ENCODE results near the gene AKAP9.
"Not testable (repeated sequence)": the region's sequence is repeated elsewhere in the genome, so short reads cannot be mapped to it uniquely, and the experiment has no call there.

AKAP9 gene

GRCh38 chr7:92095380-92095779 lies 154.7 kb downstream of the AKAP9 start:
- Histone ChIP-seq H3K9me2 (replicated peaks; ENCODE audit: control insufficient read depth, low read length) (no peaks in the 10 kb centered on the region), H3K4me3 (ENCODE audit: low read length) (no peak overlapping the region), H3K9me3 (ENCODE audit: control insufficient read depth, insufficient read depth, low read length) (no peaks in the 10 kb centered on the region), H3K79me2 (ENCODE audit: control insufficient read depth, low read length) (no peaks in the 10 kb centered on the region), H3K27me3 (ENCODE audit: control insufficient read depth, low read length) (no peaks in the 10 kb centered on the region), H3K36me3 (ENCODE audit: control insufficient read depth, low read length) (peaks cover 56% of the 10 kb centered on the region), H4K20me1 (ENCODE audit: control insufficient read depth, insufficient read depth, low read depth, low read length) (no peaks in the 10 kb centered on the region), H3K27ac (ENCODE audit: low read depth, low read length) (no peak overlapping the region), H3K4me2 (ENCODE audit: low read length) (no peak overlapping the region), H3F3A (ENCODE audit: control insufficient read depth, insufficient read depth) (no peaks in the 10 kb centered on the region), H3K4me1 (ENCODE audit: control insufficient read depth, low read length) (peaks cover 8% of the 10 kb centered on the region)
- no peak for TF ChIP-seq CTCF (IDR thresholded peaks at IDR 0.05; ENCODE audit: low read depth, low read length, poor library complexity, severe bottlenecking)
- TF ChIP-seq EZH2phosphoT487 (IDR thresholded peaks at IDR 0.05; ENCODE audit: borderline replicate concordance, low read length): no peak

- no peaks in the 10 kb centered on the region for H3K79me2 ChIP-seq (ENCODE audit: control insufficient read depth, low read length)
- H3F3A ChIP-seq (ENCODE audit: control insufficient read depth, insufficient read depth): no peaks in the 10 kb centered on the region
- no peaks in the 10 kb centered on the region for H3K9me2 ChIP-seq (replicated peaks; ENCODE audit: control insufficient read depth, low read length)
- no peak overlapping the region for H3K4me2 ChIP-seq (ENCODE audit: low read length)
- H3K9me3 ChIP-seq (ENCODE audit: control insufficient read depth, insufficient read depth, low read length): no peaks in the 10 kb centered on the region
- H3K4me1 ChIP-seq (ENCODE audit: control insufficient read depth, low read length): peaks cover under 1% of the 10 kb centered on the region
- no peaks in the 10 kb centered on the region for H3K27me3 ChIP-seq (ENCODE audit: control insufficient read depth, low read length)
- H4K20me1 ChIP-seq (ENCODE audit: control insufficient read depth, insufficient read depth, low read depth, low read length): no peaks in the 10 kb centered on the region
- peaks cover 59% of the 10 kb centered on the region for H3K36me3 ChIP-seq (ENCODE audit: control insufficient read depth, low read length)
- TF ChIP-seq EZH2phosphoT487 (IDR thresholded peaks at IDR 0.05; ENCODE audit: borderline replicate concordance, low read length) (no peak), CTCF (IDR thresholded peaks at IDR 0.05; ENCODE audit: low read depth, low read length, poor library complexity, severe bottlenecking) (no peak)
- H3K27ac ChIP-seq (ENCODE audit: low read depth, low read length): no peak overlapping the region
- H3K4me3 ChIP-seq (ENCODE audit: low read length): no peak overlapping the region
These were observed 159.9 kb downstream of the AKAP9 start for GRCh38 chr7:92100534-92100933.

- not testable (repeated sequence) for H3K4me3 ChIP-seq (ENCODE audit: low read length); H3K4me1 ChIP-seq (ENCODE audit: control insufficient read depth, low read length); H3K79me2 ChIP-seq (ENCODE audit: control insufficient read depth, low read length); H3K4me2 ChIP-seq (ENCODE audit: low read length); H3K27ac ChIP-seq (ENCODE audit: low read depth, low read length); H3K27me3 ChIP-seq (ENCODE audit: control insufficient read depth, low read length); H3K9me3 ChIP-seq (ENCODE audit: control insufficient read depth, insufficient read depth, low read length); H3K9me2 ChIP-seq (replicated peaks; ENCODE audit: control insufficient read depth, low read length); H3F3A ChIP-seq (ENCODE audit: control insufficient read depth, insufficient read depth); H4K20me1 ChIP-seq (ENCODE audit: control insufficient read depth, insufficient read depth, low read depth, low read length)
- peaks cover 57% of the 10 kb centered on the region for H3K36me3 ChIP-seq (ENCODE audit: control insufficient read depth, low read length)
These were observed 162.2 kb downstream of the AKAP9 start for GRCh38 chr7:92102862-92103261.

- Histone ChIP-seq H3K4me1 (ENCODE audit: control insufficient read depth, low read length) (peaks cover 23% of the 10 kb centered on the region), H3K9me2 (replicated peaks; ENCODE audit: control insufficient read depth, low read length) (no peaks in the 10 kb centered on the region), H3K27me3 (ENCODE audit: control insufficient read depth, low read length) (no peaks in the 10 kb centered on the region), H3K4me3 (ENCODE audit: low read length) (no peak overlapping the region), H3K9me3 (ENCODE audit: control insufficient read depth, insufficient read depth, low read length) (no peaks in the 10 kb centered on the region), H4K20me1 (ENCODE audit: control insufficient read depth, insufficient read depth, low read depth, low read length) (no peaks in the 10 kb centered on the region), H3K4me2 (ENCODE audit: low read length) (0 out of 2 replicates have a peak overlapping the region, but pooled peaks have one; percentile 11), H3K79me2 (ENCODE audit: control insufficient read depth, low read length) (peaks cover under 1% of the 10 kb centered on the region), H3F3A (ENCODE audit: control insufficient read depth, insufficient read depth) (peaks cover 31% of the 10 kb centered on the region), H3K27ac (ENCODE audit: low read depth, low read length) (no peak overlapping the region), H3K36me3 (ENCODE audit: control insufficient read depth, low read length) (peaks cover 73% of the 10 kb centered on the region)
- TF ChIP-seq CTCF (IDR thresholded peaks at IDR 0.05; ENCODE audit: low read depth, low read length, poor library complexity, severe bottlenecking): no peak
- no peak for TF ChIP-seq EZH2phosphoT487 (IDR thresholded peaks at IDR 0.05; ENCODE audit: borderline replicate concordance, low read length)
These were observed 168.2 kb downstream of the AKAP9 start for GRCh38 chr7:92108821-92109220.
